Astrocyte (in vitro differentiated cells and primary cell): ENCODE data around the gene TSPAN14. TPM values are rescaled to one million over a fixed set of nuclear protein-coding genes. Genes with fewer than 3 reads are reported as not detected.
"Not testable (repeated sequence)": the region's sequence is repeated elsewhere in the genome, so short reads cannot be mapped to it uniquely, and the experiment has no call there.

Experiments used
- DNase-seq: peaks from one replicate; pipeline ENCODE4 v3.0.0-alpha.2; 2010; ENCODE audit warnings: low read depth
- FAIRE-seq: peaks from 2 replicates; lab custom pipeline; 2011; peaks lifted over from hg19 to GRCh38; lab: Jason Lieb, UNC
- H2AFZ ChIP-seq: 2 replicates; pipeline ENCODE4 v1.6.0; 2012; ENCODE audit warnings: low read depth, low read length, inconsistent platforms
- H3K27ac ChIP-seq: 2 replicates; pipeline ENCODE4 v1.5.1; 2011; ENCODE audit warnings: low read depth, low read length, inconsistent platforms
- H3K27me3 ChIP-seq: 2 replicates; pipeline ENCODE4 v1.6.0; 2011; ENCODE audit warnings: low read length, inconsistent platforms; ENCODE audit not compliant: insufficient read depth
- H3K36me3 ChIP-seq: 2 replicates; pipeline ENCODE4 v1.5.1; 2011; ENCODE audit warnings: low read length, inconsistent platforms; ENCODE audit not compliant: insufficient read depth
- H3K4me1 ChIP-seq: 2 replicates; pipeline ENCODE4 v1.5.1; 2011; ENCODE audit warnings: low read length, inconsistent platforms; ENCODE audit not compliant: insufficient read depth
- H3K4me2 ChIP-seq: 2 replicates; pipeline ENCODE4 v1.6.0; 2012; ENCODE audit warnings: low read length, inconsistent platforms
- H3K4me3 ChIP-seq: 2 replicates; pipeline ENCODE4 v1.5.1; 2011; ENCODE audit warnings: low read depth, mild to moderate bottlenecking, low read length, inconsistent platforms; ENCODE audit not compliant: insufficient read depth
- H3K79me2 ChIP-seq: 2 replicates; pipeline ENCODE4 v1.6.0; 2012; ENCODE audit warnings: mild to moderate bottlenecking, low read length, inconsistent platforms; ENCODE audit not compliant: insufficient read depth
- H3K9ac ChIP-seq: 2 replicates; pipeline ENCODE4 v1.6.0; 2012; ENCODE audit warnings: mild to moderate bottlenecking, low read length, inconsistent platforms
- H3K9me3 ChIP-seq: 2 replicates; pipeline ENCODE4 v1.5.1; 2012; ENCODE audit warnings: low read depth, mild to moderate bottlenecking, low read length, inconsistent platforms; ENCODE audit not compliant: insufficient read depth
- H4K20me1 ChIP-seq: 2 replicates; pipeline ENCODE4 v1.6.0; 2012; ENCODE audit warnings: low read length, inconsistent platforms; ENCODE audit not compliant: insufficient read depth
- H3K27ac Mint-ChIP-seq: one replicate; pipeline ENCODE4 v1.8.0; 2021; ENCODE audit warnings: mild to moderate bottlenecking, mixed read lengths; ENCODE audit not compliant: unreplicated experiment
- H3K27me3 Mint-ChIP-seq: one replicate; pipeline ENCODE4 v1.8.0; 2021; ENCODE audit warnings: low read depth, mixed read lengths; ENCODE audit not compliant: unreplicated experiment
- H3K36me3 Mint-ChIP-seq: one replicate; pipeline ENCODE4 v1.8.0; 2021; ENCODE audit warnings: low read depth, mixed read lengths; ENCODE audit not compliant: unreplicated experiment
- H3K4me1 Mint-ChIP-seq: one replicate; pipeline ENCODE4 v1.8.0; 2021; ENCODE audit warnings: low read depth, mixed read lengths; ENCODE audit not compliant: unreplicated experiment
- H3K4me3 Mint-ChIP-seq: one replicate; pipeline ENCODE4 v1.8.0; 2021; ENCODE audit warnings: mild to moderate bottlenecking, moderate library complexity, mixed read lengths; ENCODE audit not compliant: unreplicated experiment
- H3K9me3 Mint-ChIP-seq: one replicate; pipeline ENCODE4 v1.8.0; 2021; ENCODE audit warnings: mild to moderate bottlenecking, mixed read lengths; ENCODE audit not compliant: unreplicated experiment
- EZH2 ChIP-seq: IDR thresholded peaks from 2 replicates; pipeline ENCODE4 v1.6.1; 2012; ENCODE audit warnings: mild to moderate bottlenecking, low read length, inconsistent platforms; ENCODE audit not compliant: insufficient read depth
- total RNA-seq: library from RNA; stranded (reverse); gene quantifications from 2 replicates; pipeline ENCODE4 v1.2.1, GENCODE V29; 2021
- TF ChIP-seq, protein P1 (sequence below): IDR thresholded peaks from 2 replicates; pipeline ENCODE4 v1.5.1; 2011; ENCODE audit warnings: low read depth, mild to moderate bottlenecking, inconsistent platforms, low read length, moderate library complexity; ENCODE audit not compliant: insufficient read depth

Gene TSPAN14
- total RNA-seq, 1 donor from 2014 or later, result 140 TPM

DNA sequence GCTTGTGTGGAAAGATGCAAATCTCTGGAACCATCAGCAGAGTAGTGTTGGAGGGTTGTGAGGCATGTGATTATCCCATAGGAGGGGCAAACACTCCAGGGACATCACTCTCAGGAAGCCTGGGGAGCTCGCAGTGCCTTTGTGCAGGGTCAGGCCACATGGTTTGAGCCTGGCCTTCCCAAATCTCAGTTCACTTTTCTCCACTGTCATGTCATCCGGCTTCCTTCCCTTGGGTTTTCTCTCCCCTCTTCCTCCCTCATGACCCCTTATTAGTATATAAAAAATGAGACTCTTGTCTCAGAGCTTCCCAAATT is 20.4 kb downstream of the TSPAN14 start:
- DNase-seq, result no peak
- peaks cover 12% of the 10 kb centered on the region for H3K36me3 Mint-ChIP-seq
- no peak overlapping the region for H3K4me3 ChIP-seq
- H3K9ac ChIP-seq, result peak overlapping the region; percentile 20
- H3K79me2 ChIP-seq, result peaks cover 88% of the 10 kb centered on the region
- peak overlapping the region; percentile 91 for H3K27ac Mint-ChIP-seq
- H3K4me3 Mint-ChIP-seq, result no peak overlapping the region
- H3K27ac ChIP-seq, result peak overlapping the region; percentile 12
- no peak overlapping the region for H3K4me2 ChIP-seq
- peaks cover 58% of the 10 kb centered on the region for H4K20me1 ChIP-seq
- no peaks in the 10 kb centered on the region for H3K27me3 Mint-ChIP-seq
- FAIRE-seq, result no peak
- peaks cover 13% of the 10 kb centered on the region for H3K36me3 ChIP-seq
- H2AFZ ChIP-seq, result no peak overlapping the region
- H3K27me3 ChIP-seq, result no peaks in the 10 kb centered on the region
- H3K4me1 Mint-ChIP-seq, result peaks cover 64% of the 10 kb centered on the region
- H3K9me3 Mint-ChIP-seq, result no peaks in the 10 kb centered on the region
- no peaks in the 10 kb centered on the region for H3K9me3 ChIP-seq
- TF ChIP-seq EZH2, result no peak
- TF ChIP-seq, protein P1, sequence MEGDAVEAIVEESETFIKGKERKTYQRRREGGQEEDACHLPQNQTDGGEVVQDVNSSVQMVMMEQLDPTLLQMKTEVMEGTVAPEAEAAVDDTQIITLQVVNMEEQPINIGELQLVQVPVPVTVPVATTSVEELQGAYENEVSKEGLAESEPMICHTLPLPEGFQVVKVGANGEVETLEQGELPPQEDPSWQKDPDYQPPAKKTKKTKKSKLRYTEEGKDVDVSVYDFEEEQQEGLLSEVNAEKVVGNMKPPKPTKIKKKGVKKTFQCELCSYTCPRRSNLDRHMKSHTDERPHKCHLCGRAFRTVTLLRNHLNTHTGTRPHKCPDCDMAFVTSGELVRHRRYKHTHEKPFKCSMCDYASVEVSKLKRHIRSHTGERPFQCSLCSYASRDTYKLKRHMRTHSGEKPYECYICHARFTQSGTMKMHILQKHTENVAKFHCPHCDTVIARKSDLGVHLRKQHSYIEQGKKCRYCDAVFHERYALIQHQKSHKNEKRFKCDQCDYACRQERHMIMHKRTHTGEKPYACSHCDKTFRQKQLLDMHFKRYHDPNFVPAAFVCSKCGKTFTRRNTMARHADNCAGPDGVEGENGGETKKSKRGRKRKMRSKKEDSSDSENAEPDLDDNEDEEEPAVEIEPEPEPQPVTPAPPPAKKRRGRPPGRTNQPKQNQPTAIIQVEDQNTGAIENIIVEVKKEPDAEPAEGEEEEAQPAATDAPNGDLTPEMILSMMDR, result no peak
- peaks cover 41% of the 10 kb centered on the region for H3K4me1 ChIP-seq

DNA sequence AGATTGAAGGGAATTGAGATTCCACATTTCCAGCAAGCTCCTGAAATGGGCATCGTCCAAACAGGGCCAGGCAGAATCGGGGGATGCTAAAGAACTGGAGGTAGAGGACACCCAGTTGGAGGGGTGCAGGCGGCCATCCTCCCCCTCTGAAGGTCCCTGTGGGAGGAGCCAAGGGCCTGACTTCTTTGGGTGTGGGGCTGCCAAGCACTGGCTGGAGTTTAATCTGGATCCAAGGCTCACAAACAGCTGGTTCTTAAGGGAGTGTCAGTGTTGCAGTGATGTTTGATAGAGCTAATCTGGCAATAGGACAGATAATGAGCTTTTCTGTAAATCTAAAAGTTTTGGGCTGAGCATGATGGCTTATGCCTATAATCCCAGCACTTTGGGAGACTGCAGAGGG is 20.8 kb downstream of the TSPAN14 start:
- Mint-ChIP-seq H3K36me3 (peaks cover 12% of the 10 kb centered on the region), H3K27me3 (no peaks in the 10 kb centered on the region), H3K27ac (peak overlapping the region; percentile 64), H3K4me3 (no peak overlapping the region), H3K4me1 (peaks cover 64% of the 10 kb centered on the region), H3K9me3 (no peaks in the 10 kb centered on the region)
- Histone ChIP-seq H3K27ac (no peak overlapping the region), H3K4me2 (no peak overlapping the region), H3K79me2 (peaks cover 84% of the 10 kb centered on the region), H3K27me3 (no peaks in the 10 kb centered on the region), H3K4me3 (no peak overlapping the region), H2AFZ (no peak overlapping the region), H3K9ac (no peak overlapping the region), H3K9me3 (no peaks in the 10 kb centered on the region), H3K36me3 (peaks cover 12% of the 10 kb centered on the region), H3K4me1 (peaks cover 41% of the 10 kb centered on the region), H4K20me1 (peaks cover 57% of the 10 kb centered on the region)
- no peak for TF ChIP-seq EZH2
- TF ChIP-seq, protein P1, result no peak
- FAIRE-seq (no peak), DNase-seq (no peak)

DNA sequence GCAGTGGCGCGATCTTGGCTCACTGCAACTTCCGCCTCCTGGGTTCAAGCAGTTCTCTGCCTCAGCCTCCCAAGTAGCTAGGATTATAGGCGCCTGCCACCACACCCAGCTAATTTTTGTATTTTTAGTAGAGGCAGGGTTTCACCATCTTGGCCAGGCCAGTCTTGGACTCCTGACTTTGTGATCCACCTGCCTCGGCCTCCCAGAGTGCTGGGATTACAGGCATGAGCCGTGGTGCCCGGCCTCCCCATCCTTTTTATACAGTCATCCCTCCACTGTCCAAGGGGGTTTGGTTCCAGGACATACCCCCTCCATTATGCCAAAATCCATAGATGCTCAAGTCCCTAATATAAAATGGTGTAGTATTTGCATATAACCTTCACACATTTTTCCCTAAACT is 21.5 kb downstream of the TSPAN14 start:
- H3K4me3 ChIP-seq, H3K4me3 Mint-ChIP-seq, H3K36me3 ChIP-seq, H3K27me3 ChIP-seq, H3K9me3 Mint-ChIP-seq, H2AFZ ChIP-seq, FAIRE-seq, H3K9ac ChIP-seq, H3K27me3 Mint-ChIP-seq, H3K9me3 ChIP-seq, H3K4me2 ChIP-seq, H3K27ac ChIP-seq, DNase-seq: not testable (repeated sequence)
- peaks cover 40% of the 10 kb centered on the region for H3K4me1 ChIP-seq
- peaks cover 55% of the 10 kb centered on the region for H4K20me1 ChIP-seq
- H3K27ac Mint-ChIP-seq, result peak overlapping the region; percentile 18
- H3K36me3 Mint-ChIP-seq, result peaks cover 11% of the 10 kb centered on the region
- H3K4me1 Mint-ChIP-seq, result peaks cover 61% of the 10 kb centered on the region
- H3K79me2 ChIP-seq, result peaks cover 79% of the 10 kb centered on the region
